K562 (cell line): ENCODE results near the gene DIPK1B. TPM values are rescaled to one million over a fixed set of nuclear protein-coding genes. Genes with fewer than 3 reads are reported as not detected.

Experiments used
- BCL6 ChIP-seq: fragments of 250-450 bp; sonication (Bioruptor Pico); IDR thresholded peaks from 2 replicates; pipeline ENCODE4 v1.4.0; 2020
- CBX3 ChIP-seq, 2 experiments: IDR thresholded peaks; 1 replicate in 1 of 2; 2 replicates in 1 of 2; pipeline ENCODE4 v1.6.1; 2012; ENCODE audit warnings: inconsistent platforms in 2 of 2, low read length in 2 of 2, borderline replicate concordance in 1 of 2, control low read depth in 1 of 2
- EHMT2 ChIP-seq: fragments of 450-650 bp; IDR thresholded peaks from 2 replicates; pipeline ENCODE4 v1.6.1; 2018; ENCODE audit warnings: antibody characterized with exemption
- ESRRB ChIP-seq: fragments of 250-450 bp; sonication (Bioruptor Pico); IDR thresholded peaks from 2 replicates; pipeline ENCODE4 v1.5.0; 2020; ENCODE audit warnings: mild to moderate bottlenecking, moderate library complexity, borderline replicate concordance
- HMG20A ChIP-seq: fragments of 450-650 bp; formaldehyde crosslinking; conservative IDR thresholded peaks from 2 replicates; pipeline ENCODE4 v1.4.0; 2020; ENCODE audit warnings: mild to moderate bottlenecking, mixed read lengths
- HNRNPH1 ChIP-seq: fragments of 200-400 bp; formaldehyde crosslinking; optimal IDR thresholded peaks from 2 replicates; pipeline ENCODE3; 2017; ENCODE audit warnings: low read depth, mild to moderate bottlenecking, low read length, moderate library complexity
- NR1H2 ChIP-seq: sonication (generic); formaldehyde crosslinking; IDR thresholded peaks from 2 replicates; pipeline ENCODE4 v1.4.0; 2020; ENCODE audit warnings: mild to moderate bottlenecking, missing genetic modification reagents
- RNF2 ChIP-seq: sonication (generic); IDR thresholded peaks from 2 replicates; pipeline ENCODE4 v1.6.1; 2016
- TARDBP ChIP-seq: fragments of 450-650 bp; IDR thresholded peaks from 2 replicates; pipeline ENCODE4 v1.6.1; 2016
- polyA plus RNA-seq, 8 experiments: library from polyadenylated mRNA; depleted of rRNA in 4 of 8; stranded (reverse) in 5 of 8; unstranded in 3 of 8; fragments of >200 nt; fragmentation: Nextera tagmentation in 2 of 8; fragmentation: Illumina TruSeq in 1 of 8; extraction: Ambion mirVana in 2 of 8; extraction: Trizol in 1 of 8; gene quantifications; 2 replicates each; pipeline versions ENCODE4 v1.2.1 to v1.2.3, GENCODE V29; 2011 to 2014; ENCODE audit warnings: inconsistent platforms in 1 of 8, missing spikeins in 1 of 8
- total RNA-seq, 7 experiments: library from RNA; depleted of rRNA in 6 of 7; stranded (reverse); fragments of >200 nt in 6 of 7; fragmentation: Illumina TruSeq in 2 of 7; extraction: Trizol in 2 of 7; gene quantifications; 2 replicates each; pipeline versions ENCODE4 v1.2.1 to v1.2.3, GENCODE V29; 2011 to 2021; ENCODE audit warnings: low replicate concordance in 1 of 7
- TF ChIP-seq, protein P1 (sequence below): sonication (generic); formaldehyde crosslinking; IDR thresholded peaks from 2 replicates; pipeline ENCODE4 v1.8.1; 2023; ENCODE audit warnings: mild to moderate bottlenecking, missing genetic modification reagents
- TF ChIP-seq, protein P2 (sequence below): fragments of 200-400 bp; formaldehyde crosslinking; IDR thresholded peaks from 2 replicates; pipeline ENCODE4 v1.6.1; 2017; ENCODE audit warnings: mild to moderate bottlenecking, low read depth, low read length, moderate library complexity
- TF ChIP-seq, protein P3 (sequence below), 2 experiments: fragments of 450-650 bp; IDR thresholded peaks; 2 replicates each; pipeline ENCODE4 v1.6.1; 2016
- TF ChIP-seq, protein P4 (sequence below): fragments of 450-650 bp; IDR thresholded peaks from one replicate; pipeline ENCODE4 v1.6.1; 2018; ENCODE audit warnings: mild to moderate bottlenecking, moderate library complexity; ENCODE audit not compliant: partially characterized antibody
- TF ChIP-seq, protein P5 (sequence below), 2 experiments: fragments of 450-650 bp in 1 of 2; sonication (generic) in 1 of 2; formaldehyde crosslinking; conservative IDR thresholded peaks; 2 replicates each; pipeline versions ENCODE4 v1.4.0 to v1.8.1; 2020 to 2022; ENCODE audit warnings: mild to moderate bottlenecking in 1 of 2, missing genetic modification reagents in 1 of 2
- TF ChIP-seq, protein P6 (sequence below): fragments of 450-650 bp; IDR thresholded peaks from 2 replicates; pipeline ENCODE4 v1.6.1; 2014; ENCODE audit warnings: low read depth, mild to moderate bottlenecking, moderate library complexity, borderline replicate concordance

Gene DIPK1B
- total and polyA plus RNA-seq, 9 of the 15 experiments (the other 6 are each of a cell fraction or from before 2014, with no cell fraction given), result 0.08 to 22.3 (median 5.9) TPM

DNA sequence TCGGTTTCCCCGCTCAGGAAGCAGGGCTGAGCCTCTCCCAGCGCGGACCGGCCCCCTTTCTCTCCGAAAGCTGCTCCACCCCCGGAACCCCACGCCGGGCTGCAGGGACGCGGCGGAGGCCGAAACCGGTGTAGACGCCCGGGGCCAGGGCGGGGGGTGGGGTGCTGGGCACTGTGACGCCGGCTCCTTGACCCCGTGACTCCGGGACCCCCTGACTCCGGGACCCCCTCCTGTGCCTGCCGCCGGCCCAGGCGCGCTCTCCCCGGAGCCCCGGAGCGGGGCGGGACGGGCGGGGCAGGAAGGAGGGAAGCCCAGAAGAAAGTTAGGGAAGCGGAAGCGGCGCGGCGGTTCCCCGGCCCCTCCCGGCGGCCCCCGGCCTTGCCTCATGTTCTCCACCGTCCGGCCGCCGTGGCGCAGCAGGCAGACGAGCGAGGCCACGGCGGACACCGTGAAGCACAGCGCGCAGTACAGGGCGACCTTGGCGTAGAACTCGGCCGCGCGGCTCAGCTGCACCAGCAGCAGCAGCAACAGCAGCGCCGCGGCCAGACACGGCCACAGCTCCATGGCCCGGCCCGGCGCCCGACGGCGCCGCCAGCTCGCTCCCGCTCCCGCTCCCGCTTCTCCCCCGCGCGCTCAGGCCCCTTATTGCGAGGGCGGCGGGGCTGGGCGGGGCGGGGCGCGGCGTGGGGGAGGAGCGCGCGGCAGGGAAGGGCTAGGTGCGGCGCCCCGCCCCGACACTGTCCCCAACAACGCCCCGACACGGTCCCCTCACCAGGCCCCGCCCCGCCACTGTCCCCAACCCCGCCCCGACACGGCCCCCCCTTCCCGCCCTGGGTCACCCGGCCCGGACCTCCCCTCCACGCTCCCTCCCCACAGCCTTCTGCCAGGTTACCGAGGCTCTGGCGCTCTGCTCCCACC is 25.3 kb upstream of the DIPK1B start, which contains the start of gene AGPAT2 (continued):
- TF ChIP-seq, protein P1, sequence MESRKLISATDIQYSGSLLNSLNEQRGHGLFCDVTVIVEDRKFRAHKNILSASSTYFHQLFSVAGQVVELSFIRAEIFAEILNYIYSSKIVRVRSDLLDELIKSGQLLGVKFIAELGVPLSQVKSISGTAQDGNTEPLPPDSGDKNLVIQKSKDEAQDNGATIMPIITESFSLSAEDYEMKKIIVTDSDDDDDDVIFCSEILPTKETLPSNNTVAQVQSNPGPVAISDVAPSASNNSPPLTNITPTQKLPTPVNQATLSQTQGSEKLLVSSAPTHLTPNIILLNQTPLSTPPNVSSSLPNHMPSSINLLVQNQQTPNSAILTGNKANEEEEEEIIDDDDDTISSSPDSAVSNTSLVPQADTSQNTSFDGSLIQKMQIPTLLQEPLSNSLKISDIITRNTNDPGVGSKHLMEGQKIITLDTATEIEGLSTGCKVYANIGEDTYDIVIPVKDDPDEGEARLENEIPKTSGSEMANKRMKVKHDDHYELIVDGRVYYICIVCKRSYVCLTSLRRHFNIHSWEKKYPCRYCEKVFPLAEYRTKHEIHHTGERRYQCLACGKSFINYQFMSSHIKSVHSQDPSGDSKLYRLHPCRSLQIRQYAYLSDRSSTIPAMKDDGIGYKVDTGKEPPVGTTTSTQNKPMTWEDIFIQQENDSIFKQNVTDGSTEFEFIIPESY (CRISPR knock-in tag), result no peak; the same call in 1 of the 2 replicates
- TF ChIP-seq, protein P2, sequence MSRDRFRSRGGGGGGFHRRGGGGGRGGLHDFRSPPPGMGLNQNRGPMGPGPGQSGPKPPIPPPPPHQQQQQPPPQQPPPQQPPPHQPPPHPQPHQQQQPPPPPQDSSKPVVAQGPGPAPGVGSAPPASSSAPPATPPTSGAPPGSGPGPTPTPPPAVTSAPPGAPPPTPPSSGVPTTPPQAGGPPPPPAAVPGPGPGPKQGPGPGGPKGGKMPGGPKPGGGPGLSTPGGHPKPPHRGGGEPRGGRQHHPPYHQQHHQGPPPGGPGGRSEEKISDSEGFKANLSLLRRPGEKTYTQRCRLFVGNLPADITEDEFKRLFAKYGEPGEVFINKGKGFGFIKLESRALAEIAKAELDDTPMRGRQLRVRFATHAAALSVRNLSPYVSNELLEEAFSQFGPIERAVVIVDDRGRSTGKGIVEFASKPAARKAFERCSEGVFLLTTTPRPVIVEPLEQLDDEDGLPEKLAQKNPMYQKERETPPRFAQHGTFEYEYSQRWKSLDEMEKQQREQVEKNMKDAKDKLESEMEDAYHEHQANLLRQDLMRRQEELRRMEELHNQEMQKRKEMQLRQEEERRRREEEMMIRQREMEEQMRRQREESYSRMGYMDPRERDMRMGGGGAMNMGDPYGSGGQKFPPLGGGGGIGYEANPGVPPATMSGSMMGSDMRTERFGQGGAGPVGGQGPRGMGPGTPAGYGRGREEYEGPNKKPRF, result no peak
- no peak for TF ChIP-seq BCL6 (CRISPR knock-in tag)
- no peak for TF ChIP-seq ESRRB (CRISPR knock-in tag)
- TF ChIP-seq, protein P3, sequence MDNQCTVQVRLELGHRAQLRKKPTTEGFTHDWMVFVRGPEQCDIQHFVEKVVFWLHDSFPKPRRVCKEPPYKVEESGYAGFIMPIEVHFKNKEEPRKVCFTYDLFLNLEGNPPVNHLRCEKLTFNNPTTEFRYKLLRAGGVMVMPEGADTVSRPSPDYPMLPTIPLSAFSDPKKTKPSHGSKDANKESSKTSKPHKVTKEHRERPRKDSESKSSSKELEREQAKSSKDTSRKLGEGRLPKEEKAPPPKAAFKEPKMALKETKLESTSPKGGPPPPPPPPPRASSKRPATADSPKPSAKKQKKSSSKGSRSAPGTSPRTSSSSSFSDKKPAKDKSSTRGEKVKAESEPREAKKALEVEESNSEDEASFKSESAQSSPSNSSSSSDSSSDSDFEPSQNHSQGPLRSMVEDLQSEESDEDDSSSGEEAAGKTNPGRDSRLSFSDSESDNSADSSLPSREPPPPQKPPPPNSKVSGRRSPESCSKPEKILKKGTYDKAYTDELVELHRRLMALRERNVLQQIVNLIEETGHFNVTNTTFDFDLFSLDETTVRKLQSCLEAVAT (IDR thresholded peaks at IDR 0.05), result no peak; a peak in 1 of 4 replicates
- TF ChIP-seq HNRNPH1, result no peak
- TF ChIP-seq EHMT2, result no peak
- no peak for TF ChIP-seq HMG20A (CRISPR knock-in tag)
- TF ChIP-seq, protein P4, sequence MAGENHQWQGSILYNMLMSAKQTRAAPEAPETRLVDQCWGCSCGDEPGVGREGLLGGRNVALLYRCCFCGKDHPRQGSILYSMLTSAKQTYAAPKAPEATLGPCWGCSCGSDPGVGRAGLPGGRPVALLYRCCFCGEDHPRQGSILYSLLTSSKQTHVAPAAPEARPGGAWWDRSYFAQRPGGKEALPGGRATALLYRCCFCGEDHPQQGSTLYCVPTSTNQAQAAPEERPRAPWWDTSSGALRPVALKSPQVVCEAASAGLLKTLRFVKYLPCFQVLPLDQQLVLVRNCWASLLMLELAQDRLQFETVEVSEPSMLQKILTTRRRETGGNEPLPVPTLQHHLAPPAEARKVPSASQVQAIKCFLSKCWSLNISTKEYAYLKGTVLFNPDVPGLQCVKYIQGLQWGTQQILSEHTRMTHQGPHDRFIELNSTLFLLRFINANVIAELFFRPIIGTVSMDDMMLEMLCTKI, result no peak
- TF ChIP-seq RNF2, result no peak
- TF ChIP-seq NR1H2 (CRISPR knock-in tag), result no peak
- TF ChIP-seq TARDBP, result peak; percentile 80
- TF ChIP-seq CBX3 (IDR thresholded peaks at IDR 0.05; ENCODE audit: borderline replicate concordance in 1 of 2, low read length in 2 of 2), result no peak
- TF ChIP-seq, protein P5, sequence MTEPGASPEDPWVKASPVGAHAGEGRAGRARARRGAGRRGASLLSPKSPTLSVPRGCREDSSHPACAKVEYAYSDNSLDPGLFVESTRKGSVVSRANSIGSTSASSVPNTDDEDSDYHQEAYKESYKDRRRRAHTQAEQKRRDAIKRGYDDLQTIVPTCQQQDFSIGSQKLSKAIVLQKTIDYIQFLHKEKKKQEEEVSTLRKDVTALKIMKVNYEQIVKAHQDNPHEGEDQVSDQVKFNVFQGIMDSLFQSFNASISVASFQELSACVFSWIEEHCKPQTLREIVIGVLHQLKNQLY (CRISPR knock-in tag; conservative IDR thresholded peaks at IDR 0.05), result no peak
- TF ChIP-seq, protein P6, sequence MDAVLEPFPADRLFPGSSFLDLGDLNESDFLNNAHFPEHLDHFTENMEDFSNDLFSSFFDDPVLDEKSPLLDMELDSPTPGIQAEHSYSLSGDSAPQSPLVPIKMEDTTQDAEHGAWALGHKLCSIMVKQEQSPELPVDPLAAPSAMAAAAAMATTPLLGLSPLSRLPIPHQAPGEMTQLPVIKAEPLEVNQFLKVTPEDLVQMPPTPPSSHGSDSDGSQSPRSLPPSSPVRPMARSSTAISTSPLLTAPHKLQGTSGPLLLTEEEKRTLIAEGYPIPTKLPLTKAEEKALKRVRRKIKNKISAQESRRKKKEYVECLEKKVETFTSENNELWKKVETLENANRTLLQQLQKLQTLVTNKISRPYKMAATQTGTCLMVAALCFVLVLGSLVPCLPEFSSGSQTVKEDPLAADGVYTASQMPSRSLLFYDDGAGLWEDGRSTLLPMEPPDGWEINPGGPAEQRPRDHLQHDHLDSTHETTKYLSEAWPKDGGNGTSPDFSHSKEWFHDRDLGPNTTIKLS, result peak; percentile 76; the same call in 1 of the 2 replicates
